Thyroid gland (tissue), 4 donors: ENCODE results near the gene WDR13.
"Not testable (repeated sequence)": the region's sequence is repeated elsewhere in the genome, so short reads cannot be mapped to it uniquely, and the experiment has no call there.

Experiments
- POLR2A ChIP-seq, 2 donors: fragments of 450-650 bp; IDR thresholded peaks; one replicate each; pipeline ENCODE4 v1.6.1; 2017; ENCODE audit warnings: antibody characterized with exemption in 2 of 2, mild to moderate bottlenecking in 2 of 2, moderate library complexity in 1 of 2
- TF ChIP-seq, protein P1 (sequence below), 6 experiments: fragments of 200-600 bp in 3 of 6; fragments of 450-650 bp in 3 of 6; sonication (generic) in 3 of 6; IDR thresholded peaks; one replicate each; pipeline ENCODE4 v1.5.1; 2016 to 2019; ENCODE audit warnings: antibody characterized with exemption in 6 of 6, mild to moderate bottlenecking in 2 of 6, inconsistent platforms in 1 of 6, moderate library complexity in 1 of 6

DNA sequence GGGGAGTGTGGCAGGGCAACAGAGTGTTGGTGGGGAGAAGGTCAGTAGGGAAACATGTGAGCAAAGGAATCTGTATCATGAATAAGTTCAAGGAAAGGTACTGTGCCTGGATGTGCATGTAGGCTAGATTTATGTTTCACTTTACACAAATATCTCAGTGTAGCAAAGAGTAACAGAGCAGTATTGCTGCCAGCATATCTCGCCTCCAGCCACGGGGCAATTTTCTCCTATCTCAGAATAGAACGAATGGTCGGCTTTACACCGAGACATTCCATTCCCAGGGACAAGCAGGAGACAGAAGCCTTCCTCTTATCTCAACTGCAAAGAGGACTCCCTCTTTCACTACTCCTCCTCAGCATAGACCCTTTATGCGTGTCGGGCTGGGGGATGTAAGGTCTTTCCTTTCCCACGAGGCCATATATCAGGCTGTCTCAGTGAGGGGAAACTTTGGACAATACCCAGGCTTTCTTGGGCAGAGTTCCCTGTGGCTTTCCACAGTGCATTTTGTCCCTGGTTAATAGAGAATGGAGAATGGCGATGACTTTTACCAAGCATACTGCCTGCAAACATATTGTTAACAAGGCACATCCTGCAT is 41.5 kb upstream of the WDR13 start:
- TF ChIP-seq, protein P1, sequence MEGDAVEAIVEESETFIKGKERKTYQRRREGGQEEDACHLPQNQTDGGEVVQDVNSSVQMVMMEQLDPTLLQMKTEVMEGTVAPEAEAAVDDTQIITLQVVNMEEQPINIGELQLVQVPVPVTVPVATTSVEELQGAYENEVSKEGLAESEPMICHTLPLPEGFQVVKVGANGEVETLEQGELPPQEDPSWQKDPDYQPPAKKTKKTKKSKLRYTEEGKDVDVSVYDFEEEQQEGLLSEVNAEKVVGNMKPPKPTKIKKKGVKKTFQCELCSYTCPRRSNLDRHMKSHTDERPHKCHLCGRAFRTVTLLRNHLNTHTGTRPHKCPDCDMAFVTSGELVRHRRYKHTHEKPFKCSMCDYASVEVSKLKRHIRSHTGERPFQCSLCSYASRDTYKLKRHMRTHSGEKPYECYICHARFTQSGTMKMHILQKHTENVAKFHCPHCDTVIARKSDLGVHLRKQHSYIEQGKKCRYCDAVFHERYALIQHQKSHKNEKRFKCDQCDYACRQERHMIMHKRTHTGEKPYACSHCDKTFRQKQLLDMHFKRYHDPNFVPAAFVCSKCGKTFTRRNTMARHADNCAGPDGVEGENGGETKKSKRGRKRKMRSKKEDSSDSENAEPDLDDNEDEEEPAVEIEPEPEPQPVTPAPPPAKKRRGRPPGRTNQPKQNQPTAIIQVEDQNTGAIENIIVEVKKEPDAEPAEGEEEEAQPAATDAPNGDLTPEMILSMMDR (IDR thresholded peaks at IDR 0.05), result not testable (repeated sequence)
- not testable (repeated sequence) for TF ChIP-seq POLR2A (IDR thresholded peaks at IDR 0.05)
